Thyroid gland (tissue), 4 donors: Measurements from ENCODE around the gene IFNGR2. TPM values are rescaled to one million over a fixed set of nuclear protein-coding genes. Genes with fewer than 3 reads are reported as not detected.

ENCODE experiments used
- DNase-seq, 2 donors: peaks; one replicate each; pipeline ENCODE4 v3.0.0-alpha.2; 2019
- H3K27ac ChIP-seq, 3 donors: fragments of 200-600 bp; sonication (generic); 1 replicate in 2 of 3; 2 replicates in 1 of 3; pipeline ENCODE4 v1.5.1; 2016 to 2019; ENCODE audit warnings: mild to moderate bottlenecking in 1 of 3, moderate library complexity in 1 of 3
- H3K27me3 ChIP-seq: fragments of 200-600 bp; sonication (generic); one replicate; pipeline ENCODE4 v1.5.1; 2019
- H3K36me3 ChIP-seq, 2 donors: fragments of 200-600 bp; sonication (generic); one replicate each; pipeline ENCODE4 v1.5.1; 2016 to 2019
- H3K4me1 ChIP-seq, 2 donors: fragments of 200-600 bp; sonication (generic); one replicate each; pipeline ENCODE4 v1.5.1; 2017 to 2019
- H3K4me3 ChIP-seq, 3 donors: fragments of 200-600 bp; sonication (generic); replicated peaks in 1 of 3; 1 replicate in 2 of 3; 2 replicates in 1 of 3; pipeline ENCODE4 v1.5.1; 2016; ENCODE audit warnings: mild to moderate bottlenecking in 1 of 3
- H3K9me3 ChIP-seq: fragments of 200-600 bp; sonication (generic); one replicate; pipeline ENCODE4 v1.5.1; 2017
- CTCF ChIP-seq, 6 experiments: fragments of 200-600 bp in 3 of 6; fragments of 450-650 bp in 3 of 6; sonication (generic) in 3 of 6; IDR thresholded peaks; one replicate each; pipeline ENCODE4 v1.5.1; 2016 to 2019; ENCODE audit warnings: antibody characterized with exemption in 6 of 6, mild to moderate bottlenecking in 2 of 6, inconsistent platforms in 1 of 6, moderate library complexity in 1 of 6
- POLR2A ChIP-seq, 2 donors: fragments of 450-650 bp; IDR thresholded peaks; one replicate each; pipeline ENCODE4 v1.6.1; 2017; ENCODE audit warnings: antibody characterized with exemption in 2 of 2, mild to moderate bottlenecking in 2 of 2, moderate library complexity in 1 of 2
- WGBS, 2 donors: methylation state at CpG; one replicate each; pipeline ENCODE4 v1.1.5; 2017; 5-methylcytosine and 5-hydroxymethylcytosine counted together
- intact Hi-C: fragments of 100-400 bp; cut with DNase I; formaldehyde crosslinking; loops from one replicate; pipeline ENCODE4 v1.15.1; 2023
- total RNA-seq, 4 donors: library from RNA; depleted of rRNA; stranded (reverse); fragments of >200 nt; gene quantifications; one replicate each; pipeline ENCODE4 v1.2.3, GENCODE V29; 2016

The IFNGR2 gene
- total RNA-seq = 100 to 1,000 TPM in 1 of 4 donors, 10 to 100 TPM in 3; 64.9 to 100 (median 79.0) TPM

GRCh38 chr21:33403128-33403785, at the start of gene IFNGR2:
TSS of gene IFNGR2 (plus strand) at chr21:33403413. CDS start at chr21:33403544, 131 bp downstream.
- Histone ChIP-seq H3K4me3 (peak within 1 kb of the TSS; percentile 42 to 65 (median 61)), H3K4me1 (peaks cover 32 to 60% of the 10 kb centered on the region in 2 donors), H3K9me3 (no peaks in the 10 kb centered on the region), H3K36me3 (no peaks in the 10 kb centered on the region), H3K27ac (peak within 1 kb of the TSS; percentile 99 to 100 (median 99)), H3K27me3 (no peaks in the 10 kb centered on the region)
- DNase-seq = peak; percentile 51 to 55
- TF ChIP-seq CTCF (IDR thresholded peaks at IDR 0.05) = no peak
- peak in 1 of 2 donors; percentile 75 for TF ChIP-seq POLR2A (IDR thresholded peaks at IDR 0.05)
- WGBS, 2 donors = 0 to 1% methylated on average over 5 to 20 of the region's 89 CpGs
- intact Hi-C loops = no loop called here

- DNase-seq = no peak
- Histone ChIP-seq H3K27ac (no peak overlapping the region), H3K36me3 (peaks cover 11 to 15% of the 10 kb centered on the region in 2 donors), H3K9me3 (no peaks in the 10 kb centered on the region), H3K4me3 (no peak overlapping the region), H3K4me1 (peaks cover 3 to 13% of the 10 kb centered on the region in 2 donors), H3K27me3 (no peaks in the 10 kb centered on the region)
- 91 to 93% methylated on average over 6 of the region's 6 CpGs for WGBS, 2 donors
- TF ChIP-seq POLR2A (IDR thresholded peaks at IDR 0.05) (no peak), CTCF (IDR thresholded peaks at IDR 0.05) (no peak)
- intact Hi-C loops = no loop called here
These were observed 47.9 kb upstream of the IFNGR2 start for GRCh38 chr21:33355355-33355754.

- Histone ChIP-seq H3K27ac (no peak overlapping the region), H3K36me3 (peaks cover 11 to 15% of the 10 kb centered on the region in 2 donors), H3K9me3 (no peaks in the 10 kb centered on the region), H3K4me3 (no peak overlapping the region), H3K4me1 (peaks cover 10 to 19% of the 10 kb centered on the region in 2 donors), H3K27me3 (no peaks in the 10 kb centered on the region)
- intact Hi-C loops = no loop called here
- 91 to 93% methylated on average over 11 of the region's 11 CpGs for WGBS, 2 donors
- no peak for TF ChIP-seq CTCF (IDR thresholded peaks at IDR 0.05)
- TF ChIP-seq POLR2A (IDR thresholded peaks at IDR 0.05) = no peak
- DNase-seq = no peak
These were observed 47.2 kb upstream of the IFNGR2 start for GRCh38 chr21:33355996-33356395.

GRCh38 chr21:33357177-33357576, 46.0 kb upstream of the IFNGR2 start:
- no peaks in the 10 kb centered on the region for H3K27me3 ChIP-seq
- no peaks in the 10 kb centered on the region for H3K9me3 ChIP-seq
- peaks cover 14 to 31% of the 10 kb centered on the region in 2 donors for H3K4me1 ChIP-seq
- DNase-seq = no peak
- H3K36me3 ChIP-seq = peaks cover 11 to 15% of the 10 kb centered on the region in 2 donors
- 88 to 92% methylated on average over 8 of the region's 8 CpGs for WGBS, 2 donors
- TF ChIP-seq CTCF (IDR thresholded peaks at IDR 0.05) (no peak), POLR2A (IDR thresholded peaks at IDR 0.05) (no peak)
- intact Hi-C loops = no loop called here
- no peak overlapping the region for H3K27ac ChIP-seq
- no peak overlapping the region for H3K4me3 ChIP-seq

GRCh38 chr21:33359446-33359845, 43.8 kb upstream of the IFNGR2 start:
- 69 to 79% methylated on average over 4 of the region's 4 CpGs for WGBS, 2 donors
- H3K4me1 ChIP-seq = peaks cover 14 to 27% of the 10 kb centered on the region in 2 donors
- H3K36me3 ChIP-seq = peaks cover 6 to 15% of the 10 kb centered on the region in 2 donors
- H3K4me3 ChIP-seq = no peak overlapping the region
- intact Hi-C loops = no loop called here
- no peaks in the 10 kb centered on the region for H3K27me3 ChIP-seq
- peak overlapping the region in 1 of 3 donors; percentile 46 for H3K27ac ChIP-seq
- H3K9me3 ChIP-seq = no peaks in the 10 kb centered on the region
- TF ChIP-seq POLR2A (IDR thresholded peaks at IDR 0.05) (no peak), CTCF (IDR thresholded peaks at IDR 0.05) (no peak)
- DNase-seq = no peak
